Mesenteric fat pad (tissue), 1 donor: Measurements from ENCODE around the gene MBNL1. TPM values are rescaled to one million over a fixed set of nuclear protein-coding genes. Genes with fewer than 3 reads are reported as not detected.
"Not testable (repeated sequence)": the region's sequence is repeated elsewhere in the genome, so short reads cannot be mapped to it uniquely, and the experiment has no call there.

Experiments
- DNase-seq: peaks from one replicate; pipeline ENCODE4 v3.0.0-alpha.2; 2020; ENCODE audit warnings: low spot score
- total RNA-seq: library from RNA; stranded (reverse); fragmentation: NEBNext Ultra II Directional; extraction: Animal tissue kit (Norgen Biotek cat#: 25700); gene quantifications from one replicate; pipeline ENCODE4 v1.2.1, GENCODE V29; 2021
- donor health status: DM: yes; HTN: yes; CAD: no.

MBNL1 gene
- total RNA-seq, 1 donor from 2014 or later: 284 TPM

- DNase-seq: not testable (repeated sequence)
Measured at GRCh38 chr3:152397348-152397747, 128.6 kb downstream of the MBNL1 start.

GRCh38 chr3:152398495-152398894, 129.8 kb downstream of the MBNL1 start:
- DNase-seq: no peak

GRCh38 chr3:152399374-152399773, 130.6 kb downstream of the MBNL1 start:
- no peak for DNase-seq

GRCh38 chr3:152400887-152401286, 132.2 kb downstream of the MBNL1 start:
- no peak for DNase-seq

GRCh38 chr3:152402695-152403451, 134.1 kb downstream of the MBNL1 start:
- no peak for DNase-seq

- DNase-seq: no peak
Measured at GRCh38 chr3:152403632-152404066, 134.9 kb downstream of the MBNL1 start.

GRCh38 chr3:152404976-152405375, 136.2 kb downstream of the MBNL1 start:
- DNase-seq: no peak

- DNase-seq: no peak
Measured at GRCh38 chr3:152405915-152406802, 137.4 kb downstream of the MBNL1 start.

GRCh38 chr3:152413240-152413639, 144.5 kb downstream of the MBNL1 start:
- DNase-seq: no peak

GRCh38 chr3:152416808-152417580, 148.3 kb downstream of the MBNL1 start:
- no peak for DNase-seq

- DNase-seq: no peak
Measured at GRCh38 chr3:152419748-152420147, 151.0 kb downstream of the MBNL1 start.

GRCh38 chr3:152421162-152421561, 152.4 kb downstream of the MBNL1 start:
- DNase-seq: no peak

- DNase-seq: no peak
Measured at GRCh38 chr3:152426393-152426792, 157.7 kb downstream of the MBNL1 start.

- DNase-seq: no peak
Measured at GRCh38 chr3:152428577-152428976, 159.8 kb downstream of the MBNL1 start.

GRCh38 chr3:152430223-152431002, 161.7 kb downstream of the MBNL1 start:
- DNase-seq: no peak

GRCh38 chr3:152434142-152434541, 165.4 kb downstream of the MBNL1 start:
- no peak for DNase-seq

GRCh38 chr3:152435210-152435609, 166.5 kb downstream of the MBNL1 start:
- not testable (repeated sequence) for DNase-seq

- no peak for DNase-seq
Measured at GRCh38 chr3:152436707-152437590, 168.2 kb downstream of the MBNL1 start.

GRCh38 chr3:152438181-152438580, 169.5 kb downstream of the MBNL1 start:
- no peak for DNase-seq

- no peak for DNase-seq
Measured at GRCh38 chr3:152438706-152439105, 170.0 kb downstream of the MBNL1 start.
